ENCODE data around the gene TRAF4. TPM values are rescaled to one million over a fixed set of nuclear protein-coding genes. Genes with fewer than 3 reads are reported as not detected.

The TRAF4 gene
- total RNA-seq, 1 donor from 2014 or later, result 26.5 TPM

DNA sequence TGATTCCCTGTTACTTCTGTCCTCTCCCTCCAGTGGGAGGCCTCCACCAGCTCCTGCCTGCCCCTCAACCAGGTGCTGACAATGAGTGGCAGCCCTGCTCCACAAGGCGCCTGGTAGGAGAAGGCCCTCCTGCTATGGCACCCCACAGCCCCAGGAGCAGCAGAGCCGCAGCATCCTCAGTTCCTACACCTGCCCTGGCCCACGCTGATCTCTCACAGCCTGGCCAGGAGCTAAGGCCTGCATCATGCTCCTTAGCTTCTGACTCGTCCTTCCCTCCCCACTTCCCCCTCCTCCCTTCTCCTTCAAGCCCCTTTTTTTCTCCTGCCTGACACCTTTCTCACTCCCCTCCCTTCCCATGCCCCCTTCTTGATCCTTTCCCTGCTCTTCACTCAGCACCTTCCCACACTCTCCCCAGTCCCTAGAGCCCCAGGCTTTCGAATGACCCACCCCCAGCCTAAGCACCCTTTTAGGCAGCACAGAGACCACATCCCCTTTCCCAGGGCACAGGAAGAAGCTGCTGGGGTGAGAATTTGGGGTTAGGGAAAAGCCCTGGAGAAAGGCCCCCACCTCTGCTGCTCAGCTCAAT is 38.6 kb upstream of the TRAF4 start:
- H3K4me1 ChIP-seq, result peaks cover 8% of the 10 kb centered on the region
- no peak overlapping the region for H3K27ac ChIP-seq
- no peak overlapping the region for H3K4me3 ChIP-seq
- no peak for DNase-seq (ENCODE audit: extremely low spot score in 2 of 2)
- H3K27me3 ChIP-seq, result no peaks in the 10 kb centered on the region
- H3K9me3 ChIP-seq, result no peaks in the 10 kb centered on the region
- intact Hi-C loops (cut with DNase I), result no loop called here
- no peak for TF ChIP-seq POLR2A (IDR thresholded peaks at IDR 0.05)
- no peak for TF ChIP-seq POLR2AphosphoS5 (IDR thresholded peaks at IDR 0.05; ENCODE audit: insufficient read depth in 1 of 2, low read depth in 1 of 2)
- TF ChIP-seq, protein P1, sequence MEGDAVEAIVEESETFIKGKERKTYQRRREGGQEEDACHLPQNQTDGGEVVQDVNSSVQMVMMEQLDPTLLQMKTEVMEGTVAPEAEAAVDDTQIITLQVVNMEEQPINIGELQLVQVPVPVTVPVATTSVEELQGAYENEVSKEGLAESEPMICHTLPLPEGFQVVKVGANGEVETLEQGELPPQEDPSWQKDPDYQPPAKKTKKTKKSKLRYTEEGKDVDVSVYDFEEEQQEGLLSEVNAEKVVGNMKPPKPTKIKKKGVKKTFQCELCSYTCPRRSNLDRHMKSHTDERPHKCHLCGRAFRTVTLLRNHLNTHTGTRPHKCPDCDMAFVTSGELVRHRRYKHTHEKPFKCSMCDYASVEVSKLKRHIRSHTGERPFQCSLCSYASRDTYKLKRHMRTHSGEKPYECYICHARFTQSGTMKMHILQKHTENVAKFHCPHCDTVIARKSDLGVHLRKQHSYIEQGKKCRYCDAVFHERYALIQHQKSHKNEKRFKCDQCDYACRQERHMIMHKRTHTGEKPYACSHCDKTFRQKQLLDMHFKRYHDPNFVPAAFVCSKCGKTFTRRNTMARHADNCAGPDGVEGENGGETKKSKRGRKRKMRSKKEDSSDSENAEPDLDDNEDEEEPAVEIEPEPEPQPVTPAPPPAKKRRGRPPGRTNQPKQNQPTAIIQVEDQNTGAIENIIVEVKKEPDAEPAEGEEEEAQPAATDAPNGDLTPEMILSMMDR (IDR thresholded peaks at IDR 0.05), result no peak
- peaks cover 2 to 45% of the 10 kb centered on the region in 2 donors for H3K36me3 ChIP-seq

DNA sequence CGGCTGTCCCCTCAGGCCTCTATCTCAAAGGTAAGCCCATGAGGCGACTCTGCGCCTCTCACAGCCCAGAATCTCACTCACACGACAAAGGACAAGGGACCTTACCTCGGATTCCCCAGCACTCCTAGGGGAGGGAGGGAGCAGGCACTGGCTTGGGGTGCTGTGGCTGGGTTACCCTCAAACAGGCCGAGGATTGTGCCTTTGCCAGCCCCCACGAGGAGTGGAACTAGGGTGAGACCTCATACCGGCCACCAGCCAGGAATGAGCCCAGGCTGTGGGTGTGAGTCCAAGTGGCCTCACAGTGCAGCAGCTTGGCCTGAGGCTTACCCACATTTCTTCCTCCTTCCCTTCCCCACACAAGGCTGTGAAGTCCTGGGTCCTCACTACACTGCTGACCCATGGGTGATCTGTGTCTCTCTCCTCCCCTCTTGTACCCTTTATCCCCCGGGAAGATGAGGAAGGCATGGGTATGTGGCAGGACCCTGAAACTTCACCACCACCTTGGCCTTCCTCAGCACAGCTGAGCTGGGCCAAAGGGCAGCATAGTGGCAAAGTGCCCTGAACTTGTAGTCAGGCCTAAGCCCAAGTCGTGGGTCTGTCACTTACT is 38.0 kb upstream of the TRAF4 start:
- DNase-seq (ENCODE audit: extremely low spot score in 2 of 2), result no peak
- no peak overlapping the region for H3K27ac ChIP-seq
- H3K4me1 ChIP-seq, result peaks cover 12% of the 10 kb centered on the region
- intact Hi-C loops (cut with DNase I), result no loop called here
- no peaks in the 10 kb centered on the region for H3K9me3 ChIP-seq
- TF ChIP-seq POLR2AphosphoS5 (IDR thresholded peaks at IDR 0.05; ENCODE audit: insufficient read depth in 1 of 2, low read depth in 1 of 2) (no peak), POLR2A (IDR thresholded peaks at IDR 0.05) (no peak)
- TF ChIP-seq, protein P1 (IDR thresholded peaks at IDR 0.05), result no peak
- peaks cover 0 to 38% of the 10 kb centered on the region in 2 donors for H3K36me3 ChIP-seq
- H3K27me3 ChIP-seq, result no peaks in the 10 kb centered on the region
- no peak overlapping the region for H3K4me3 ChIP-seq

DNA sequence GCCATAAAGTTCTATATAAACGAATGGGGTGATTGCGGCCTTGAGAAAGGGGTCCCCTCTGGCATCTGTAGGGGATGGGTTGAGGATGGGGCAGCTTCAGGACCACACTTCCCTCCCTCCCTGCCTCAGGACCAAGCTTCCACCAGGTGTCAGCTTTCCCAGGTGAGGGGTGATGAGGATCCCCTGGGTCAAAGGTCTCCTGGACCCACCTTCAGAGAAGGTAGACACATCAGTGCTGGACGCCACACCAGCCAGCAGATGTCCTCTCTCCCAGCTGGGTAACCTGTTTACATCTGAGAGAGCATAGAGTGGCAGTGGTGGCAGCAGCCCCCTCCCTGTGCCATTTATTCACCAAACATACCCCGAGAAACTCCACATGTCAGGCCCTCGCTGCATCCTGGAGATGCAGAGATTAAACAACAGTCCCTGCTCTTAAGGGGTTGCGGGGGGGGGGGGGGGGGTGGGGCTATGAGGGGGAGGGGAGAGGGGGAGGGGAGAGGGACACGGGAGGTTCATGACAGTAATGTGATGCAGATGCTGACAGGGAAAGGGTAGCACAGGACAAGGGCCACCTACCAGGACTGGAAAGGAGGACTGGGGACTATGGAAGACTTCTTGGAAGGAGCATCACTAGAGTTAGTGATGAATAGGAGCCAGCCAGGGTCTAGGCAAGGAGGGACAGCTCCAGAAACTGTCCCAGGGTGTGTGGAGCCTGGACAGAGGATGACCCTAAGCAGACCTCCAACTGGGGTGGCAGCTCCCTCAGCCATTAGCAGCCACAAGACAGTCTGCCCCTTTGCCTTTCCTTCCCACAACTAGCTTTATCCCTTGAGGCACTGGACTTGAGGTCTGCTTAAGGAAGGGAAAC is 37.1 kb upstream of the TRAF4 start:
- Histone ChIP-seq H3K4me3 (no peak overlapping the region), H3K36me3 (peaks cover 0 to 29% of the 10 kb centered on the region in 2 donors), H3K27me3 (no peaks in the 10 kb centered on the region), H3K9me3 (no peaks in the 10 kb centered on the region), H3K27ac (no peak overlapping the region), H3K4me1 (peaks cover 16% of the 10 kb centered on the region)
- intact Hi-C loops (cut with DNase I), result no loop called here
- TF ChIP-seq POLR2AphosphoS5 (IDR thresholded peaks at IDR 0.05; ENCODE audit: insufficient read depth in 1 of 2, low read depth in 1 of 2) (no peak), POLR2A (IDR thresholded peaks at IDR 0.05) (no peak)
- TF ChIP-seq, protein P1 (IDR thresholded peaks at IDR 0.05), result no peak
- DNase-seq (ENCODE audit: extremely low spot score in 2 of 2), result no peak

- intact Hi-C loops (cut with DNase I), result no loop called here
- DNase-seq (ENCODE audit: extremely low spot score in 2 of 2), result no peak
- Histone ChIP-seq H3K27ac (no peak overlapping the region), H3K36me3 (peaks cover 0 to 23% of the 10 kb centered on the region in 2 donors), H3K9me3 (no peaks in the 10 kb centered on the region), H3K27me3 (no peaks in the 10 kb centered on the region), H3K4me3 (no peak overlapping the region), H3K4me1 (peaks cover 22% of the 10 kb centered on the region)
- TF ChIP-seq POLR2AphosphoS5 (IDR thresholded peaks at IDR 0.05; ENCODE audit: insufficient read depth in 1 of 2, low read depth in 1 of 2) (no peak), POLR2A (IDR thresholded peaks at IDR 0.05) (no peak)
- TF ChIP-seq, protein P1 (IDR thresholded peaks at IDR 0.05), result no peak
These were observed 36.5 kb upstream of the TRAF4 start for GRCh38 chr17:28707339-28707720.
